ENCODE results near the gene VCAM1.

DNA sequence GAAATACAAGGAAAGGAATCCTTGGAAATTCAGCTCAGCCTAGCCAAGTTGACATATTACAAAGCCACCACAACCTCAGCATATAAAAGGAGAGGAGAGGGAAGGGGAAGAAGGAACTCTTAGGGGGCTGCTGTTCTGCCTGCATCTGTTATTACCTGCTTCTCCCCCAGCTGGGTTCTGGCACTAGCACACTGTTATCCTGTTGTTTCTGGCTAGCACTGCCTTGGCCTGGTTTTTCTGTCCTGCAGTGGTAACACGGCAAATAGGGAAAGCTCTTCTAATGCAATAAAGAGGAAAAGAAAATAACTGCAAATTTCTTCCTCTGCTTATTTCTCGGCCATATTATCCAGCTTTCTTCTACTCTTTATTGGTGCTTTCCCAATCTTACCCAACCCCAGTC, 16.5 kb upstream of the VCAM1 start:
- no peak for TF ChIP-seq POLR2AphosphoS5 (IDR thresholded peaks at IDR 0.05; ENCODE audit: borderline replicate concordance, low read depth, low read length)
- TF ChIP-seq FOXP2 (optimal IDR thresholded peaks at IDR 0.05; ENCODE audit: control extremely low read depth, extremely low read length, insufficient read depth), result no peak
- TF ChIP-seq EZH2 (IDR thresholded peaks at IDR 0.05), result no peak
